Measurements from ENCODE around the gene ADD1. TPM values are rescaled to one million over a fixed set of nuclear protein-coding genes. Genes with fewer than 3 reads are reported as not detected.

Gene ADD1
- total and polyA plus RNA-seq, 8 donors: 262 to 331 (median 304) TPM

GRCh38 chr4:2879026-2879425 lies 35.4 kb downstream of the ADD1 start:
- DNase-seq: no peak
- no peak overlapping the region for H3K27ac ChIP-seq
- ATAC-seq: no peak
- H3K4me3 ChIP-seq: no peak overlapping the region
- H3K36me3 ChIP-seq: peaks cover 0 to 68% of the 10 kb centered on the region in 2 donors
- no peak for TF ChIP-seq CTCF (IDR thresholded peaks at IDR 0.05)
- H3K27me3 ChIP-seq: no peaks in the 10 kb centered on the region
- no peaks in the 10 kb centered on the region for H3K9me3 ChIP-seq
- intact Hi-C loops (cut with DNase I): no loop called here
- H3K4me1 ChIP-seq: peaks cover 3 to 11% of the 10 kb centered on the region in 2 donors

- intact Hi-C loops (cut with DNase I): no loop called here
- DNase-seq: no peak
Observed at GRCh38 chr4:2881431-2881830, 37.8 kb downstream of the ADD1 start.

GRCh38 chr4:2882341-2882740 lies 38.7 kb downstream of the ADD1 start:
- no peak for ATAC-seq
- intact Hi-C loops (cut with DNase I): no loop called here
- Histone ChIP-seq H3K36me3 (peaks cover 0 to 84% of the 10 kb centered on the region in 2 donors), H3K4me3 (no peak overlapping the region), H3K4me1 (peaks cover 0 to 1% of the 10 kb centered on the region in 2 donors), H3K27ac (no peak overlapping the region), H3K27me3 (no peaks in the 10 kb centered on the region), H3K9me3 (no peaks in the 10 kb centered on the region)
- TF ChIP-seq CTCF (IDR thresholded peaks at IDR 0.05): no peak
- no peak for DNase-seq

More at GRCh38 chr4:2881431-2881830, 37.8 kb downstream of the ADD1 start:
- Histone ChIP-seq H3K9me3 (no peaks in the 10 kb centered on the region), H3K27me3 (no peaks in the 10 kb centered on the region), H3K27ac (no peak overlapping the region), H3K4me3 (no peak overlapping the region), H3K36me3 (peaks cover 0 to 82% of the 10 kb centered on the region in 2 donors), H3K4me1 (peaks cover 0 to 8% of the 10 kb centered on the region in 2 donors)
- ATAC-seq: no peak
- no peak for TF ChIP-seq CTCF (IDR thresholded peaks at IDR 0.05)

GRCh38 chr4:2886161-2886560 lies 42.5 kb downstream of the ADD1 start:
- intact Hi-C loops (cut with DNase I): no loop called here
- TF ChIP-seq CTCF (IDR thresholded peaks at IDR 0.05): no peak
- no peak for ATAC-seq
- peaks cover 0 to 8% of the 10 kb centered on the region in 2 donors for H3K4me1 ChIP-seq
- no peak overlapping the region for H3K27ac ChIP-seq
- no peaks in the 10 kb centered on the region for H3K27me3 ChIP-seq
- no peak for DNase-seq
- peaks cover 0 to 72% of the 10 kb centered on the region in 2 donors for H3K36me3 ChIP-seq
- H3K4me3 ChIP-seq: no peak overlapping the region
- H3K9me3 ChIP-seq: no peaks in the 10 kb centered on the region

- intact Hi-C loops (cut with DNase I): no loop called here
- Histone ChIP-seq H3K9me3 (no peaks in the 10 kb centered on the region), H3K4me1 (peaks cover 0 to 8% of the 10 kb centered on the region in 2 donors), H3K4me3 (no peak overlapping the region), H3K27me3 (no peaks in the 10 kb centered on the region), H3K36me3 (peaks cover 0 to 68% of the 10 kb centered on the region in 2 donors), H3K27ac (no peak overlapping the region)
- DNase-seq (no peak), ATAC-seq (no peak)
- no peak for TF ChIP-seq CTCF (IDR thresholded peaks at IDR 0.05)
Observed at GRCh38 chr4:2886622-2887021, 43.0 kb downstream of the ADD1 start.
